Measurements from ENCODE around the gene PRR30.
"Not testable (repeated sequence)": the region's sequence is repeated elsewhere in the genome, so short reads cannot be mapped to it uniquely, and the experiment has no call there.

Gene PRR30

GRCh38 chr2:27127883-27128667 lies 11.1 kb downstream of the PRR30 start:
- DNase-seq: no peak

- no peak for DNase-seq
Measured at GRCh38 chr2:27126252-27126710, 12.9 kb downstream of the PRR30 start.

DNA sequence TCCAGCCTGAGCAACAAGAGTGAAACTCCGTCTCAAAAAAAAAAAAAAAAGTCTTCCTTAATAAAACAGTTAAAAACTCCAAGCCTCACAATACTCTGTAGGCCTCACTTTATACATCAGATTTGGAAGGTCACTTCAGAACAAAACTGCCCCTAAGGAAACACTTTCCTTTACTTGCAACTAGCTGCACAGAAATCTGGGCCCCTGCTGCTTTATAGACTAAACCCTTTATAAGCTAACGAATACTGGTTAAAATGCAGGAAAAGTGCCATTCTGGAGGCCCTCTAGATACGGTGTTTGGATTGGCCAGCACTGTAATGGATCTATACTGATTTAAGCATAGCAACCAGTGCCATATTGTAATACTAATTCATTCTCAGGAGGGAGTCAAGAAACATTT lies 14.1 kb downstream of the PRR30 start:
- DNase-seq: no peak

DNA sequence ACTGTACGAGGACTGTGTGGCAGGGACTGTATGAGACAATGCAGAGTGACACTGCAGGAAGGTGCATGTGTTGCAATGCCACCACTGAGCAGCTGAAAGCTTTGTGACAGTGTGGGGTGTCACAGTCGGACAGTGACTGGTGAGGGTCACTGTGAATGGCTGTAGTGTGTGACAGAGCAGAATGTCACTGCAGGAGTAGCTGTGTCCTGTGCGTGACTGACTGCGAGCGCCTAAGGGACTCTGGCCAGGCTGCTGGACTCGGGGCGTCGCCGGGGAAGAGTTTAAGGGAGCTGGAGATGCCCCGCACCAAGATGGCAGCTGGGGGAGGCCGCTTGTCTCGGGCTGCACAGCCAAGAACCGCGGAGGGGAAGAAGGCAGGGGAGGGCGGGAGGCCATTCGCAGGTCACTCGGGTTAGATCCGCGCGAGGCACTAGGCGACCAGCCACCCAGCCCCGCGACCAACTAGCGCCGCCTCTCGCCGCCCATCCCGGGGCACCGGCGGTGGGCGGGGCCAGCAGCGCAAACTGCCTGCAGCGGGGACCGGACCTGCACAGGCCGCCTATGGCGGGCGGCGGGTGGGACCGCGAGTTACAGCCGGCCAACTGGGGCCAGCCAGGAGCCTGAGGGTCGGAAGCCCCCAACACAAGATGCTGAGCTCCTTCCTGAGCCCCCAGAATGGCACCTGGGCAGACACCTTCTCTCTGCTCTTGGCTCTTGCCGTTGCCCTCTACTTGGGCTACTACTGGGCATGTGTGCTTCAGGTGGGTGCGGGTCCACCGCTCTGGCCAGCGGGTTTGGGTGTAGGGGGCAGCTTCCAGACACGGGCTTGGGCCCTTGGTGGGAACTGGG lies 15.7 kb downstream of the PRR30 start, which contains the start of gene ABHD1:
ABHD1 (plus strand) TSS at position 514 of the 849 bp plus-strand sequence; CDS start at position 648, 134 bp downstream.
- DNase-seq: peak; percentile 68 to 73

DNA sequence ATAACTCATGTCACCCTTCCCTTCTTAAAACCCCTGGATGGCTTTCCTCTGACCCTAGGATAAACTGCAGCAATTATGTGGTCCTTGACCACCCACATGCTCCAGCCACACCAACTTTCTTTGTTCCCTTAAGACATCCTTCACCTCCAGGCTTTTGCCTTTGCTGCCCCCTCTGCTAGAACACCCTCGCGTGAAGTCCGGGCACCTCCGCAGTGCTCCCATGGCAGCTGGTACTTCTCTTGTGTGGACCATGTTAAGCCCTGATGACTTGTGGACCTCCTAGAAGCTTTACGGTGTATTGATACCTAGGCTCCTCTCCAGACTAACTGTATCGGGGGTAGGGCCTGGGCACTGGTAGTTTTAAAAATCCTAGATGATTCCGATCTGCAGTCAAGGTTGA lies 16.4 kb downstream of the PRR30 start:
- DNase-seq: no peak

DNA sequence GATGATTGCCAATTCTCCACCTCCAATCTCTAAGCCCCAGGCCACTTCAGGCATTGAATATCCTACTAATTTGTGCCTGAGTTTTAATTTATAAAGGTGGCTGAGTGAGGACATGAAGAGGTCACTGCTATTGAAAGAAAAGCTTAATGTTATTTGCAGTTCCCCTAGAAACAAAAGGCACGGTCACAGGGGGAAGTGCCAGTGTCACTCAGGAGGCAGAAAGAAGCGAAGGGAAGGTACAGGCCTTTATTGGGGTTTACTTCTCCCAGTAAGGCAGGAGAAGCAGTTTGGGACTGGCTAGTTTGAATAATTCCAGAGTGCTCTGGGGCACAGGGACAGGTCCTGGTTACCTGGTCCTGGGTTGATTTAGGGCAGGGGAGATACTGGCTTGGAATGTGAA lies 17.3 kb downstream of the PRR30 start:
- no peak for DNase-seq

- not testable (repeated sequence) for DNase-seq
Measured at GRCh38 chr2:27119330-27119670, 19.9 kb downstream of the PRR30 start.

GRCh38 chr2:27118525-27119329 lies 20.5 kb downstream of the PRR30 start, which contains the start of gene CGREF1:
CGREF1 (minus strand) TSS chr2:27119128; CDS start chr2:27104366, 14,762 bp downstream.
- peak in 1 of 2 donors; percentile 48 for DNase-seq

DNA sequence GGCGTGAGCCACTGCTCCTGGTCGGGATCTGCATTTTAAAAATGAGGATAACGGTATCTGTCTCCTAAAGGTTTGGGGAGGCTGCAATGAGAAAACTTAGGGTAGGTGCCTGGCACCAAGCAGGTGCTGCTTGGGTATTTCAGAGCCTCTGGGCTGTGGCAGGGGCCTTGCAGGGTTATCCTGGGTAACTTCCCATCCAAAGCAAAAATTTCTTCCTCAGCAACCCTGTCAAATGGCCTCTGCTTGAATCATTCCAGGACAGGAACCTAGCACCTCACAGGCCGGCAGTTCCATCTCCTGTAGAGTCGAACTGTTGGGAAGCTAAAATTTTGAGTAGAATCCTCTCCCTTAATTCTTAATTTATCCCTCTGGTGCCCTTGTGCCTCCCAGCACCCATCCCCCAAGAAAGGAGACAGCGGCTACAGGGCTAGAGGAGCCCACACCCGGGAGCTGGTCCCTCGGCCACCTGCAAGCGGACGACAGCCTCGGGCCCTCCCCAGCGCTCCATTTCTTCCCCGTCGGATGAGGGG lies 21.1 kb downstream of the PRR30 start:
- no peak for DNase-seq

DNA sequence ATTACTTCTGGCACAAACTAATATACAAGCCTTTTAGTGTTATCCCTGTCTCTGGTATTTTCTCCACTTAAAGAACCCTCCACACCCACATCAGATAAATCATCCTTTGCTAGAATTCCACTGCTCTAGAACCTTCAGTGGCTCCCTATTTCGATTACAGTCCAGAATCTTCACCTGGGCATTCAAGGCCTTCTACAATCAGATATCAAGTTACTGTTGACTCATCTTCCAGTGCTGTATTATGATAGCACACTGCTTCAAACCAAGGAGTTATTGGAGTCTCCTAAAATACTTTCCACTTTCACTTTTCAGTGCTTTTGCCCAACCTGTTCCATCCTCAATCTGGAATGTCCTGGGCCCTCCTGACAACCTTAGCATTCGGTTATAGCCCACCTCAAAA lies 23.7 kb downstream of the PRR30 start:
- no peak for DNase-seq

DNA sequence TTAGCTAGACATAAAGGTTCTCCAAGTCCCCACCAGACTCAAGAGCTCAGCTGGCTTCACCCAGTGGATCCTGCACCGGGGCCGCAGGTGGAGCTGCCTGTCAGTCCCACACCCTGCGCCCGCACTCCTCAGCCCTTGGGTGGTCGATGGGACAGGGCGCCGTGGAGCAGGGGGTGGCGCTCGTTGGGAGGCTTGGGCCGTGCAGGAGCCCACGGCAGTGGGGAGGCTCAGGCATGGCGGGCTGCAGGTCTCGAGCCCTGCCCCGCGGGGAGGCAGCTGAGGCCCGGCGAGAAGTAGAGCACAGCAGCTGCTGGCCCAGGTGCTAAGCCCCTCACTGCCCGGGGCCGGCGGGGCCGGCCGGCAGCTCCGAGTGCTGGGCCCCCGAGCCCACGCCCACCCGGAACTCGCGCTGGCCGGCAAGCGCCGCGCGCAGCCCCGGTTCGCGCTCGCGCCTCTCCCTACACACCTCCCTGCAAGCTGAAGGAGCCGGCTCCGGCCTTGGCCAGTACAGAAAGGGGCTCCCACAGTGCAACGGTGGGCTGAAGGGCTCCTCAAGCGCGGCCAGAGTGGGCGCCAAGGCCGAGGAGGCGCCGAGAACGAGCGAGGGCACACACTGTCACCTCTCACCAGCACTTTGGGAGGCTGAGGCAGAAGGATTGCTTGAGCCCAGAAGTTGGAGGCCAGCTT lies 27.7 kb downstream of the PRR30 start:
- DNase-seq: not testable (repeated sequence)

DNA sequence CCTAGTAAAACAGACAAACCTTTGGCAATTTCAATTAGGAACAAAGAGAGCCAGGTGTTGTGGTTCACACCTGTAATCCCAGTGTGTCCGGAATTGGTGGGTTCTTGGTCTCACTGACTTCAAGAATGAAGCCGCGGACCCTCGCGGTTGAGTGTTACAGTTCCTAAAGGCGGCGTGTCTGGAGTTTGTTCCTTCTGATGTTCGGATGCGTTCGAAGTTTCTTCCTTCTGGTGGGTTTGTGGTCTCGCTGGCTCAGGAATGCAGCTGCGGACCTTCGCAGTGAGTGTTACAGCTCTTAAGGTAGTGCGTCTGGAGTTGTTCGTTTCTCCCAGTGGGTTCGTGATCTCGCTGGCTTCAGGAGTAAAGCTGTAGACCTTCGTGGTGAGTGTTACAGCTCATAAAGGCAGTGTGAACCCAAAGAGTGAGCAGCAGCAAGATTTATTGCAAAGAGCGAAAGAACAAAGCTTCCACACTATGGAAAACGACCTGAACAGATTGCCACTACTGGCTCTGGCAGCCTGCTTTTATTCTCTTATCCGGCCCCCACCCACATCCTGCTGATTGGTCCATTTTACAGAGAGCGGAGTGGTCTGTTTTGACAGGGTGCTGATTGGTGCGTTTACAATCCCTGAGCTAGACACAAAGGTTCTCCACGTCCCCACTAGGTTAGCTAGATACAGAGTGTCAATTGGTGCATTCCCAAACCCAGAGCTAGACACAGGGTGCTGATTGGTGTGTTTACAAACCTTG lies 28.4 kb downstream of the PRR30 start:
- not testable (repeated sequence) for DNase-seq

DNA sequence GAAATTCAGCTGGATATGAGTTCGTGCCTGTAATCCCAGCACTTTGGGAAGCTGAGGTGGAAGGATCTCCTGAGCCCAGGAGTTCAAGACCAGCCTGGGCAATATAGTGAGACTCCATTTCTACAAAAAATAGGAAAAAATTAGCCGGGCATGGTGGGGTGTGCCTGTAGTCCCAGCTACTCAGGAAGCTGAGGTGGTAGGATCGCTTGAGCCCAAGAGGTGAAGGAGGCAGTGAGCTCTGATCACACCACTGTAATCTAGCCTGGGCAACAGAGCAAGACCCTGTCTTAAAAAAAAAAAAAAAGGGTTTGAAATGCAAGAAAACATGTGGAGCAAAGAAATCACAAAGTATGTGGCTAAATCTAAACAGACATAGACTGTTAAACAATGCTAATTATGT lies 30.1 kb downstream of the PRR30 start:
- DNase-seq: no peak

DNA sequence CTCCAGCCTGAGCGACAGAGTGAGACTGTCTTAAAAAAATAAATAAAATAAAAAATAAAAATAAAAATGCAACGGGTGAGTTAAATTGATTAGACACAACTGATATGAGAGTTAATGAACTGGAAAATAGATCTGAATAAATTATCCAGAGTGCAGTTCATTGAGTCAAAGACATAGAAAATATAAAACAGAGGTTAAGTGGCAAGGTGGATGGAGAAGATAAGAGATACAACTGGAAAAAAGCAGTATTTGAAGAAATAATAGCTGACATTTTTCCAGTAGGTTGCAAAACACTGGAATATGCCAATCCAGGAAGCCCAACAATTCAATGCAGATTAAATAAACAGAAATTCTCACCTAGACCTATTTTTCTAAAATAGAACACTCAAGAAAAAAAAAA lies 31.0 kb downstream of the PRR30 start:
- no peak for DNase-seq

- DNase-seq: no peak
Measured at GRCh38 chr2:27105981-27106380, 33.2 kb downstream of the PRR30 start.

DNA sequence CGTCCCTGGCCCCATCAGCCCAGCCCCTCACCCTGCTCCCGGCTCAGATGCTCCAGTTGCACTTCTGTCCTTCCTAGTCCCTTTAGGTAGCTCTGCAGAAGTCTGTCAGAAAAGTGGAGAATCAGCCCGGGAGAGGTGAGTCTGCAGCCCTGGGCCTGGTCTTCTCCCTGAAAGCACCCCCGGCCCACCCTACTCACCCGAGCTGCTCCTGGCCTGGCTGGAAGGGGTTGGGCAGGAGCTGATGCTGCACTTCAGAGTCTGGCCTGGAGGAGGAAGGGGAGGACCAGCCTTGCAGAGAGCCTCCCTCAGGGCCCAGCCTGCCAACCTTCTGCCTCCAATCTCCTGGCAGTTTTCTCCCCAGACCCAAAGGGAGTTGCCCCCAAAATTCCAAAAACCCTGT lies 36.9 kb downstream of the PRR30 start:
- DNase-seq: no peak

- no peak for DNase-seq
Measured at GRCh38 chr2:27100036-27100435, 39.2 kb downstream of the PRR30 start.

- no peak for DNase-seq
Measured at GRCh38 chr2:27099334-27099955, 39.8 kb downstream of the PRR30 start.

DNA sequence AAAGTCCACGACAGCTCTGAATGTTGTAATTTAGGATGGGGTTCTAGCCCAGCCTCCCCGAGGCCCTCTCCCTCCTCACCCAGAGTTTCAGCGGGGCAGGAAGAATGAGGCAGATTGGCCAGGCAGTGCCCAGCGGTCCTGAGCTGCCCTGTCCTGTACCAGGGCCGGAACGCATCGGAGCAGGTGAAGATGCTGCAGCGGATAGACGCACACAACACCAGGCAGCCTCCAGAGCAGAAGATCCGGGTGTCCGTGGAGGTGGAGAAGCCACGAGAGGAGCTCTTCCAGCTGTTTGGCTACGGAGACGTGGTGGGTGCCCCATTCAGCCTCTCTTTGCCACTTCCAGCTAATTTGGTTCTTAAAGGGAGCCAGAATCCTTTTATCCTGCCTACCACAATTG lies 41.9 kb downstream of the PRR30 start:
- DNase-seq: no peak

- DNase-seq: no peak
Measured at GRCh38 chr2:27096748-27097297, 42.4 kb downstream of the PRR30 start.
